ENCODE measurements around the gene STIM2. TPM values are rescaled to one million over a fixed set of nuclear protein-coding genes. Genes with fewer than 3 reads are reported as not detected.

Gene STIM2
- total and polyA plus RNA-seq, 9 of the 15 experiments (the other 6 are each of a cell fraction or from before 2014, with no cell fraction given) = 7.2 to 26.8 (median 15.4) TPM

DNA sequence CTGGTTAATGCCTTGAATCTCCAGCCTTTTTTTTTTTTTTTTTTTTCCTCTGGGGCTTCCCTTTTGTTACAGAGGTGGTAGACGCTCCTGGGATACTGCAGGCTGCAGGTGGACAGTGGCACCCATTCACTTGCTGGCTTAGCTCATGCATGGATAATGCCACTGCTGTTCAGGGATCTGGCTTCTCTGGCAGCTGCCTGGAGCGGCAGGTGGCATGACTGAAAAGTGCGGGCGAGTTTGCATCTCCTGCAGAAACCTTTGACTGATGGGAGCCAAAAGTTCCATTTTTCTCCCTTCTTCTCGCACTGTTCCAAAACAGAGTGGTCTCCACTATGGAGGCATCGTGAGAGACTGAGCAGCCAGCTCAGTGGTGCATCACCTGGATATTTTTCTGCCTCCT is 5.9 kb upstream of the STIM2 start (continued):
- TF ChIP-seq, protein P1, sequence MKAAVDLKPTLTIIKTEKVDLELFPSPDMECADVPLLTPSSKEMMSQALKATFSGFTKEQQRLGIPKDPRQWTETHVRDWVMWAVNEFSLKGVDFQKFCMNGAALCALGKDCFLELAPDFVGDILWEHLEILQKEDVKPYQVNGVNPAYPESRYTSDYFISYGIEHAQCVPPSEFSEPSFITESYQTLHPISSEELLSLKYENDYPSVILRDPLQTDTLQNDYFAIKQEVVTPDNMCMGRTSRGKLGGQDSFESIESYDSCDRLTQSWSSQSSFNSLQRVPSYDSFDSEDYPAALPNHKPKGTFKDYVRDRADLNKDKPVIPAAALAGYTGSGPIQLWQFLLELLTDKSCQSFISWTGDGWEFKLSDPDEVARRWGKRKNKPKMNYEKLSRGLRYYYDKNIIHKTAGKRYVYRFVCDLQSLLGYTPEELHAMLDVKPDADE (conservative IDR thresholded peaks at IDR 0.05; ENCODE audit: control insufficient read depth, low read depth, low read length) = no peak
- no peak for TF ChIP-seq AFF1 (IDR thresholded peaks at IDR 0.05; ENCODE audit: low read depth in 1 of 2, partially characterized antibody in 2 of 2)
- TF ChIP-seq ZNF518B (CRISPR knock-in tag; IDR thresholded peaks at IDR 0.05) = no peak

All from K562 (cell line).